ENCODE results near the gene UGT1A6.

The UGT1A6 gene

DNA sequence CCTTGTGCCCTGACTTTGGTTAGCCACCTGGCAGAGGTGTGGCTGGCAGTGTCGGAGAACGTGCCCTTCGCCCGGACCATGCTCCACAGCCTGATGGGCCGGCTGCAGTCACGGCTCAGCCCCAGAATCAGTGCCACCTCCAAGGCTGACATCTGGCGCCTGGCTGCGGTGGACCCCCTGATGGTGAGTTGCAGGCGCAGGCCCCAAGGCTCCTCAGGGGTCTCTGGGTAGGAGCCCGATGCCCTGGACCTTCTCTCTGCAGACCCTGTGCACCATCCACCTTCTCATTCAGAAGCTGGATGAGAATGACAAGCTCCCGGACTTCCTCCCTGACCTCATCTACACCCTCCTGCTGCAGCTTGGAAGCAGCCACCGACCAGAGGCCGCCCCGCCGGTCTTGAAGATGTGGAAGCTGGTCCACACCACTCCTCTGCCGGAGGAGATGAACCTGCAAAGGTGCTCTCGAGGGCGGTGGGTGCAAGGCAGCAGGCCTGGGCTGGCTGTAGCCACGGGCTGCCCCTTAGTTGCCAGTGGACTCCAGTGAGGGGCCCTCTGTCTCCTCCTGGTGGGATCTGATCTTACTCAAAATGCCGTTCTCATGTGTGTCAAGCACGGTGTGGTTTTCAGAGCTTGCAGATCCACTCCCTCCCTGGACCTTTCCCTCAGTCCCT lies 129.5 kb downstream of the UGT1A6 start:
- DNase-seq = no peak
